Fibroblast of villous mesenchyme (primary cell): ENCODE measurements around the gene OR10J4. TPM values are rescaled to one million over a fixed set of nuclear protein-coding genes. Genes with fewer than 3 reads are reported as not detected.
"Not testable (repeated sequence)": the region's sequence is repeated elsewhere in the genome, so short reads cannot be mapped to it uniquely, and the experiment has no call there.

ENCODE experiments used
- DNase-seq: peaks from one replicate; pipeline ENCODE4 v3.0.0-alpha.2; 2010; ENCODE audit warnings: low read depth
- H3K4me3 ChIP-seq: 2 replicates; pipeline ENCODE4 v1.5.1; 2011; ENCODE audit warnings: low read depth, mild to moderate bottlenecking, low read length
- CTCF ChIP-seq: IDR thresholded peaks from 2 replicates; pipeline ENCODE4 v1.5.1; 2012; ENCODE audit warnings: low read depth, mild to moderate bottlenecking, low read length; ENCODE audit not compliant: insufficient read depth
- total RNA-seq: library from RNA; depleted of rRNA; stranded (reverse); fragments of >200 nt; gene quantifications from 2 replicates; pipeline ENCODE4 v1.2.3, GENCODE V29; 2012

The OR10J4 gene
- total RNA-seq, 1 donor: not detected

- no peak overlapping the region for H3K4me3 ChIP-seq
- TF ChIP-seq CTCF: no peak
- no peak for DNase-seq
These were observed 4.5 kb downstream of the OR10J4 start for GRCh38 chr1:159436469-159436868.

DNA sequence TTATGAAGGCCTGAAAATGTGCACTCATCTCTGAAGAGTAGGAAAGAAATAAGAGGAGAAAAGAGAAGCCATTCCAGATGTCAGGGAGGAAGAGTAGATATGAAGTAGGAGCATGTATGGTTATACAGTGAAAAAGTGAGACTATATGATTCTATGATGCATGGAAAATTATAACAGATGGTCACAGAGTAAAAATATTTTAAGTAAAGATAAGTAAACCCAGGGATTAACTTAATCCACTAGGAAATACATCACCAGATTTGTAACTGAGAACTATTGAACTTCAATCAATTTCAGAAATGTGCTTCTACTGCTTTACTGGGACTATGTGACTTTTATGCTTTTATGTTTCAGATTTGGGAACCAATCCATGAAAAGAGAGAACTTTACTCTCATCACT lies 7.4 kb downstream of the OR10J4 start, which contains the start of gene OR10J1:
Gene OR10J1 (plus strand): TSS at position 301 of the 400 bp plus-strand sequence. CDS start 70 bp downstream, at position 371.
- TF ChIP-seq CTCF: no peak

DNA sequence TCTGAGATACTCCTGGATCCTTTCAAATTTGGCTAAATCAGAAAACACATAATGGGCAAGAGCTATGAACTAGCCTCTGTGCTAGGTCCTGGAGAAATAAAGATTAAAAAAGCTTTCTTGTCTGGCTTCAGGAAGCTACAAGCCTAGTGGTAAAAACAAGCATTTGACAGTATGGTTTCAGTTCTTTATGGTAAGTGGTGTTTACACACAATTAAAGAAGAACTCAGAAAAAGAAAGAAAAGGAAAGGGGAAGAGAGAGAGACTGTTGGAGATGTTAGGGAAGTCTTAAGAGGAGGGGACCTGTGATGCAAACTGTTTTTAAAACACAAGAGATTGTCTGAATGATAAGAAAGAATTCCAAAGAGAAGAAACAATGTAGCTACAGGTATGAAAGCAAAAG lies 9.4 kb downstream of the OR10J4 start:
- no peak for DNase-seq
- no peak overlapping the region for H3K4me3 ChIP-seq
- TF ChIP-seq CTCF: no peak

More for the DNA sequence above, 7.4 kb downstream of the OR10J4 start, which contains the start of gene OR10J1:
- no peak for DNase-seq
- H3K4me3 ChIP-seq: no peak within 1 kb of the TSS

DNA sequence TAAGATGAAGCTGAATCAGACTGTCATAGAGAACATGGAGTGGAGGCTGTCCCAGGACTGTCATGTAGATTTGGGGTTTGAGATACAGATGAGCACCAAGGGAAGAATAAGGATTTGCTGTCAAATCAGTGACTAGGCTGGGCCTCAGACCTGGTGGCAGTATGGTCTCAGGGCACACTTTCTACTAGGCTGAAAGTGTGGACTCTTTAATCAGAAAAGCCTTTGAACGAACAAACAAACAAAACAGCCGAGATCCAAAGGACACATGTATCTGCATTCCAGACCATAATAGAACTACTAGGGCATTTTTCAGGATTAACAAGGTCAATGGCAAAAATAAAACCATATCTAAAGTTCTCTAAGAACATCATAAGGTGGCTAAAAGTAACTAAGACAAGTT lies 10.4 kb downstream of the OR10J4 start:
- no peak overlapping the region for H3K4me3 ChIP-seq
- DNase-seq: no peak
- TF ChIP-seq CTCF: no peak

GRCh38 chr1:159443066-159443750 lies 11.2 kb downstream of the OR10J4 start:
- no peak for TF ChIP-seq CTCF
- no peak overlapping the region for H3K4me3 ChIP-seq
- no peak for DNase-seq

- no peak overlapping the region for H3K4me3 ChIP-seq
- no peak for TF ChIP-seq CTCF
- DNase-seq: no peak
These were observed 12.5 kb downstream of the OR10J4 start for GRCh38 chr1:159444511-159444910.

- no peak overlapping the region for H3K4me3 ChIP-seq
- TF ChIP-seq CTCF: no peak
- DNase-seq: no peak
These were observed 16.2 kb downstream of the OR10J4 start for GRCh38 chr1:159448181-159448580.

DNA sequence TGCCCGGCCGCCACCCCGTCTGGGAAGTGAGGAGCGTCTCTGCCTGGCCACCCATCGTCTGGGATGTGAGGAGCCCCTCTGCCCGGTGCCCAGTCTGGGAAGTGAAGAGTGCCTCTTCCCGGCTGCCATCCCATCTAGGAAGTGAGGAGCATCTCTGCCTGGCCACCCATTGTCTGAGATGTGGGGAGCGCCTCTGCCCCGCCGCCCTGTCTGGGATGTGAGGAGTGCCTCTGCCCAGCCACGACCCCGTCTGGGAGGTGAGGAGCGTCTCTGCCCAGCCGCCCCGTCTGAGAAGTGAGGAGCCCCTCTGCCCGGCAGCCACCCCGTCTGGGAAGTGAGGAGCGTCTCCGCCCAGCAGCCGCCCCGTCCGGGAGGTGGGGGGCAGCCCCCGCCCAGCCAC lies 17.6 kb downstream of the OR10J4 start:
- not testable (repeated sequence) for DNase-seq, H3K4me3 ChIP-seq
